H7 (cell line): ENCODE measurements around the gene EEFSEC. TPM values are rescaled to one million over a fixed set of nuclear protein-coding genes. Genes with fewer than 3 reads are reported as not detected.

Experiments used
- DNase-seq: peaks from one replicate; pipeline ENCODE4 v3.0.0; 2012
- H3K27me3 ChIP-seq: 2 replicates; pipeline ENCODE4 v1.6.0; 2011; ENCODE audit warnings: mild to moderate bottlenecking, low read length; ENCODE audit not compliant: control insufficient read depth, insufficient read depth
- H3K36me3 ChIP-seq: replicated peaks from 2 replicates; pipeline ENCODE4 v1.5.1; 2011; ENCODE audit warnings: low read length; ENCODE audit not compliant: control insufficient read depth, insufficient read depth
- H3K4me3 ChIP-seq: 2 replicates; pipeline ENCODE4 v1.5.1; 2011; ENCODE audit warnings: low read depth, mild to moderate bottlenecking, control low read depth, low read length, moderate library complexity; ENCODE audit not compliant: insufficient read depth
- total RNA-seq: library from RNA; depleted of rRNA; stranded (reverse); fragments of >200 nt; shearing (Covaris generic); gene quantifications from 2 replicates; pipeline ENCODE4 v1.2.3, GENCODE V29; 2014

The EEFSEC gene
- total RNA-seq, 1 experiment from 2014 or later, result 7.4 TPM

DNA sequence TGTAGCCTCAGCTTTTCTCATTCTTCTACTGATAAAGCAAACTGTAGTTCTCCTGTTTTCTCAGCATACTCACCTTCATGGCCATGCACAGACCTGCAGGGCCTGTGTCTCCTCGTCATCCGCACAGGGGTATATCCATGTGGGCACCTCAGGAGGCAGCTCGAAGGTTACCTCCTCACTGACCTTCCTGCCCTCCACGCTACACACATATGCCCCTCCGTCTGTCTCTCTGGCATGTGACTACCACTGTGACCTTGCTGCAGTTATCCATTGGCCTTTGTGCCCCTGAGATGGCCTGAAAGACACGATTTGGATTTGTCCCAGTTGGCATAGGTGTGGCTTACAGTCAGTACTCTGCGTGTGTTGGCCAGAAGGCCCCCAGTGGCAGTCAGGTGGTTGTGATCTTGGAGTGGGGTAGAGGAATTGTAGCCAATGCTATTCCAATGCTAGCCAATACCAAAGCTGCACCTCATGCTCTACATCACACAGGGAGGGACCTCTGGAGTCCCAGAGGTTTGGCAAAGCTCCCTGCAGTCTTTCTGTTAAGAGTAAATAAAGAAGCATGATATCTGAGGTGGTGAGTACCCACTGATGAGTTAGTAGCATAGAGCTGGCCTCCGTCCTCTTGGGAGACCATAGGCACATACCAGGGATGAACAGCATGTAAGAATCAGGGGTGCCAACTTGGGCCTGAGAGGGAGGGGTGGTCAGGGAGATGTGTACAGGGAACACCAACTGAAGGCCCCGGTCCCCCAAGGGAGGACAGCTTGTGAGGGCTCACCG lies 143.4 kb downstream of the EEFSEC start:
- Histone ChIP-seq H3K36me3 (no peaks in the 10 kb centered on the region), H3K4me3 (no peak overlapping the region), H3K27me3 (no peaks in the 10 kb centered on the region)
- DNase-seq, result peak; percentile 1

DNA sequence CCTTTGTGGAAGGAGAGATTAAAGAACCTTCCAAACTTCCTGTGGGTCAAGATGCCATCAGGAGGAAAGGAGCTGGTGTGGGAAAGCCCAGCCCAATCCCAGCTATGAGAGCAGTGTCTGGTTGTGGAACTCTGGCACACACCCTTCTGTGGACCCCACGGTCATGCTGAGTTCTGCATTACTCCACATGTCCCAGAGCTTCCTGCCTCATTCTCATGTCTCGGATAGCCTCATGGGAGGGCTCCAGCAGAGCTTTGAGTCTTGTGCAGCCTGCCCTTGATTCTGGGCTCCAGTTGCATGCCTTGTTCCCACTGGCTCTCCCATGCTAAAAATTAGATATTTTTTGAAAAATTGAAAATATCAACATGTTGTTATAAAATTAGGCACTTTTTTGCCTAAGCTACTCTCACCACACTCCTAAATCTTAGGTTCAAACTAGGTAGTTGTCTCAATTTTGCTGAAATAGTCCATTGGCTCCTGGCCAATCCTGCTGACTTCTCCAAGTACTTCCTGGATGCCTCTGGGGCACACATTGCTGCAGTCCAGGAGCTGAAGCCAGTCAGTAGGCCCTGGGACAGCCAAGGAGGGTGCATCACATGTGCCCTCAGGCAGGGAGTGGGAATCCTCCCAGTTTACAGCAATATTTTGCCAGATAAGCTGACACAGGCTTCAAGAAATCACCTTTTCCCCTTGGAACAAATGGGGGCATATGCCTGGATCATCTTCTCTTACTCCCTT lies 144.3 kb downstream of the EEFSEC start:
- Histone ChIP-seq H3K36me3 (no peaks in the 10 kb centered on the region), H3K4me3 (no peak overlapping the region), H3K27me3 (no peaks in the 10 kb centered on the region)
- DNase-seq, result peak; percentile 0

DNA sequence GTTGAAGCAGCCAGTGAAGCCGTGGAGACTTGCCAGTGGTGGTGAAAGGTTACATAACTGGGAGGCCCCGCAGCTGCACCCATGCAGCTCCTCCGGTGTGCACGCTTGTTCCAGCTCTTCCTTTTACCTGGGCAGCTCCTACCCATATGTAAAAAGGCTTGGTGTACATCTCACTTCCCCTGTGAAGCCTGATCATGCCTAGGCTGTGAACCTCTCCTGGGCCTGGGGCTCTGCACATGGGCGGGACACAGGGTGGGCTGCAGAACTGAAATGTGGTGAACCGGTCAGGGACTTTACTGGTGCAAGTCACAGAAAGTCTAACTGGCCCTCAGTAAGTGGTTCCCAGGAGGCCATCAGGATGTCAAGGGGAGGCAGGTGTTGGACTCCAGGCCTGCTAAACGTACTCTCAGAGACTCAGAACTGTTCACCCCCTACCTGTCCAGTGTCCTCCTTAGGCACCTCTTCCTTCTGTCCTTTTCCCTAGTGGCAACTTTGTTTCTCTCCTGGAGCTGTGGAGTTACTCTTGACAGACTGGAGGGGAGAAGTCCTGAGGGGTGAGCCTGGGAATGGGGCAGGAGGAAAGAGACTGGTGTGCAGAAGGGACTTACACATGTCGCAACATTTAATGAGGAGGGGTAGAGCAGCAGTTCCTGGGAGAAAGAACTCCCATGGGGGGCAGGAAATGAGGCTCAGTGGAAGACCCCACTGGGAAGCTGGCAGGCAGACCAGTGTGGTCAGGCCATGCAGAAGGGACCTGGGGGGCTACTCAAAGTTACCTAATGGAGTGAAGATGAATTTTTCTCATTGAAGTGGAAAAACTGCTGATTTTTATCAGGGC lies 148.1 kb downstream of the EEFSEC start:
- H3K27me3 ChIP-seq, result no peaks in the 10 kb centered on the region
- DNase-seq, result peak; percentile 3
- H3K36me3 ChIP-seq, result no peaks in the 10 kb centered on the region
- no peak overlapping the region for H3K4me3 ChIP-seq

DNA sequence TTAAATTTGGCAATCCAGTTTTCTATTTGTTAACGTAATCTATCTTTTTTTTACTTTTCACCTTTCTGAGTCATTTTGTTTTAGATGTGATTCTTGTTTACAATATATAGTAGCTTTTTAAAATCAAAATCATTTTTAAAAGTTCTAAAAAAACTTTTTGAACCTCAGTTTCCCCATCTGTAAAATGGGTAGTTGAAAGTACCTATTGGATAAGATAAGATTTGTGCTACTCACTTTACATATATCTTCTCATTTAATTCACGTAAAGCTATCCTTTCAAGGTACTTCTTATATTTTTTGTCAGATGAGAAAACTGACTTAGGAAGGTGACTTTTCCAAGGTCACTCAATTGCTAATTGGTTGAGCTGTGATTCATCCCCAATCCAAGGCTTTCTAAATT lies 153.2 kb downstream of the EEFSEC start:
- H3K4me3 ChIP-seq, result no peak overlapping the region
- no peaks in the 10 kb centered on the region for H3K27me3 ChIP-seq
- no peaks in the 10 kb centered on the region; the same call in 1 of the 2 replicates for H3K36me3 ChIP-seq
- DNase-seq, result no peak

DNA sequence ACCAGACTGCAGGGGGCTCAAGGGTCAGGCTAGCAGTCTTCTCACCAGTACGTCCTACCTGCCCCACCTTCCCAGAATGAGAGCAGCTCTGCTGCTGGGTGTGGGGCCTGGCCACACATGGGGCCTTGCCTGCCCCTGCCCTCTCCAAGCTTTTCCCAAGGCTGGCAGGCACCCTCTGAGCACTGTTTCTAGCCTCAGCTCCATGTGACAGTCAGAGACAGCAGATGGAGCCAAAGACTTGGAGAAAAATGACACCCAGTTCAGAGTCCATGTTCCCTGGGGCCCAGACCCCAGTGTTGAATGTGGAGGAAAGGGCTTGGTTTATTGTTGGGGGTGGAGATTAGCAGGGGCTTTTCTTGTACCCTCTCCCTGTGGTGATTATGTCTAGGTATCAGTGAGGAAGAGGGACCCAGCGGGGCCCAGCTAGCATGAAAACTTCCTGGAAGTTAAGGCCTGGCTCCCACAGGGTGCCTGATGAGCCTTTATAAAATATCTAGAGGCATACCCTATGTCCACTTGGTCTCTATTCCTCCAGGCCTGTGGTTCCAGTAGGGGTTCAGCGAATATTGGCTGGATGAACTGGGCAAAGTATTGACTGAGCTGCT lies 153.8 kb downstream of the EEFSEC start:
- Histone ChIP-seq H3K4me3 (no peak overlapping the region), H3K27me3 (no peaks in the 10 kb centered on the region), H3K36me3 (no peaks in the 10 kb centered on the region; the same call in 1 of the 2 replicates)
- no peak for DNase-seq

DNA sequence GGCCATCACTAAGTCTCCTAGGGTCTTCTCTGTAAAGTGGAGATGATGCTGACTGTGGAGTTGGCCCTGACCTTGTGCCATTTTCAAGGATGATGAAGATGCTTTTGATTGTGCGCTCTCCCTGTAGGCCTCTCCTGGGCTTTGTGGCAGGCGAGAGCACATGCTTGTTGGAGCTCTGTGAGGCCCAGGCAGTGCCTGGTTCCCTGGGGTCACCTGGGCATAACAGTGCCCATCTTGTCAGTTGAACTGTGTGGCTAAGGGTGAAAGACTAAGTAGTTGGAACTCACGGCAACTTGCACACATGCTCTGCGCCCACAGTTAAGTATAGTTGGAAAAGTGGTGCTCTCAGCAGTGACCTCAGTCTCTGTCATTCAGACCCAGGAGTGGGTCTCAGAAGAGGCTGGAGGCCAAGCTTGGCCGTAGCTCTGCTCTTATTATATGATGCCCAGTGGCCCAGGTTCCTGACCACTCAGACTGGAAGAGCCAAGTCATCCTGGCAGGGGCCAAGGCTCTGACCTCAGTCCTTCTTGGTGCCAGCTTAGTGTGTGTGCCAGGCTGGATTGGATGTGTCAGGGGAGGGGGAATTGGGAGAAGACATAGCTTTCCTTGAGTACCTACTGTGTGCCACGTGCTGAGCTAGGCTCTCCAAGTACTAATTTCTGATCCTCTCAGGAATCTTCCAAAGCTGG lies 154.6 kb downstream of the EEFSEC start:
- Histone ChIP-seq H3K27me3 (no peaks in the 10 kb centered on the region), H3K36me3 (no peaks in the 10 kb centered on the region; the same call in 1 of the 2 replicates), H3K4me3 (no peak overlapping the region)
- no peak for DNase-seq

DNA sequence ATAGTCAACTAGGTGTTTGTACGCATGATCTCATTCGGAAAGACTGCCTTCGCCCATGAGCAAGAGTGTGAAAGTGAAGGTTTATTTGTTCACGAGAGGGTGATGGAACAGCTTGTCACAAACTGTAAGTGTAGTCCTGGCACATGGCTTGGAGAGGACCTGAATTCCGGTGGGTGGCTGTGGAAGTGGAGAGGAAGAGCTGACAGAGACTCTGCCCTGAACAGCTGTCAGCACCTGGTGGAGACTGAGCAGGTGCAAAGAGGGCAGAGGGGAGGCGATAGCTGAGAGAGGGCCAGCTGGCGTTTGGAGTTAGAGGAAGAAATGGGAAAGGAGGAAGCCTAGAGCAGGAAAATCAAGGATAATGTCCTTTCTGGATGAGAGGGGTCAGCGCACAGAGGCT lies 155.7 kb downstream of the EEFSEC start:
- Histone ChIP-seq H3K36me3 (no peaks in the 10 kb centered on the region; the same call in 1 of the 2 replicates), H3K27me3 (no peaks in the 10 kb centered on the region), H3K4me3 (no peak overlapping the region)
- DNase-seq, result no peak

DNA sequence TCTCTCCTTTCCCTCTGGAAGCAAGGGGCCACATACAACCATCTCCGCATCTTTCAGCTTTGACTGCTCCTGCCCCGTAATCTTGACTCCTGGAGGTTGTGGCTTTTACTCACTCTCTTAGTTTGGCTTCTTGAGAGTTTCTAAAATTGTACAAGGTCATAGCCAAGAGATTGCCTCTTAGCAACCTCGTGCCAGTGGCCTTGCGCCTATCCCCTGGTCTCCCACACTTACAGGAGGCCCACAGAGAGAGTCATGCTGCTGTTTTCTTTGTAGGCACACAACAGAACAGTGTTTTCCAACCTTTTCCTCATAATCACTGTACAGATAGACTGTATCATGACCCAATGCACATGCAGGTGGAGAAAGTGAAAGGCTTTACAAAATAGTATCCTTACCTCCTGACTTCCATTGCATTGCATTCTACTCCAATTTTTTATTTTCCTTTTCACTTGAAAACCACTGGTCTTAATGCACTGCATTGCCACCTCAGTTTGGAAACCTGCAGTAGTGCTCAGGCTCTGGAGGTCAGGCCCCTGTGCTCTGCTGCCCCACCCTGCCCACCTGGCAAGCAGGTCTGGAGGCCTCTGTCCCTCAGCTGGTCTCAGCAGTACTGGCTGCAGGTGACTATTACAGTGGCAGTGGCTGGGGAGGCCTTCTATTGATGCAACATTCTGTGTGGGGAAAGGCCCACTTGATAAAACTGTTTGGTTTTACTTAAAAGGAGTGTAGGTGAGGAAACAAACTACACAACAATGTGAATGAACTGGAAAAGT lies 157.2 kb downstream of the EEFSEC start:
- Histone ChIP-seq H3K27me3 (no peaks in the 10 kb centered on the region), H3K36me3 (no peaks in the 10 kb centered on the region; the same call in 1 of the 2 replicates), H3K4me3 (no peak overlapping the region)
- DNase-seq, result no peak

DNA sequence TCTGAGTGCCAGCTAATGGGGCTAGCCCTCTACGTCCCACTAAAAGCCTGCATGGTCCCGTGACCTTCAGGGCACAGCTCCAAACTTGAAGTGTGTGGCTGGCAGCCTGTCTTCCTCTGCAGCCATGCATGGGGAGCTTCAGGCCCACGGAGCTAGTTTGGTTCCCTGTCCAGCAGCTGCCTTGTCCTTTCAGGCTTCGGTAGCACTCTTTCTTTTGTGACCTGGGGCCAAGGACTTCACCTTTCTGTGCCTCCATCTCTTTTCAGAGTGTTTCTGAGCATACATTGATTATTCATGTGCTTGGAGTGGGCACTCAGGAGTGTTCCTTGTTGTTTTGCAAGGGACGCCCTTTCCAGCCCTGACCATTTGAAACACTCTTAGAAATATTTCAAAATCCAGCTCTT lies 158.2 kb downstream of the EEFSEC start:
- no peak overlapping the region for H3K4me3 ChIP-seq
- no peaks in the 10 kb centered on the region for H3K27me3 ChIP-seq
- no peak for DNase-seq
- no peaks in the 10 kb centered on the region; the same call in 1 of the 2 replicates for H3K36me3 ChIP-seq

DNA sequence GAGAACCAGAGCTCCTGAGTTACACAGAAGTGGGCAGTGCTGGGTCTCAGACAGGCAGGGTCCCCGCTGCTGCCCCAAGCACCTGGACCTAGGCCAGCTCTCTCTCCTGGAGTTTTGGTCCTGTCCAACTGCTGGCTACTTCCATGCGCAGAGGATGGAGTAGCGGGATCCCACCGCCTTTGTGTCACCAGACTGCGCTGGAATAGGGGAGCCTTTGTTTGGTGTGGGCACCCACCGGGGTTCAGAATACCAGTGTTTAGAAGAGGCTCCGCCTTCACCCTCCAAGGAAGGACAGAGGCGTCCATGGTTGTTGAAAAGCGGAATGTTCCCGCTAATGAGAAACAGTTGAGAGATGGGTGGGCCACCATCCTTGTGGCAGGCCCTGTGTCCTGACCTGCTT lies 159.0 kb downstream of the EEFSEC start:
- H3K27me3 ChIP-seq, result no peaks in the 10 kb centered on the region
- DNase-seq, result no peak
- no peak overlapping the region for H3K4me3 ChIP-seq
- H3K36me3 ChIP-seq, result no peaks in the 10 kb centered on the region; the same call in 1 of the 2 replicates

DNA sequence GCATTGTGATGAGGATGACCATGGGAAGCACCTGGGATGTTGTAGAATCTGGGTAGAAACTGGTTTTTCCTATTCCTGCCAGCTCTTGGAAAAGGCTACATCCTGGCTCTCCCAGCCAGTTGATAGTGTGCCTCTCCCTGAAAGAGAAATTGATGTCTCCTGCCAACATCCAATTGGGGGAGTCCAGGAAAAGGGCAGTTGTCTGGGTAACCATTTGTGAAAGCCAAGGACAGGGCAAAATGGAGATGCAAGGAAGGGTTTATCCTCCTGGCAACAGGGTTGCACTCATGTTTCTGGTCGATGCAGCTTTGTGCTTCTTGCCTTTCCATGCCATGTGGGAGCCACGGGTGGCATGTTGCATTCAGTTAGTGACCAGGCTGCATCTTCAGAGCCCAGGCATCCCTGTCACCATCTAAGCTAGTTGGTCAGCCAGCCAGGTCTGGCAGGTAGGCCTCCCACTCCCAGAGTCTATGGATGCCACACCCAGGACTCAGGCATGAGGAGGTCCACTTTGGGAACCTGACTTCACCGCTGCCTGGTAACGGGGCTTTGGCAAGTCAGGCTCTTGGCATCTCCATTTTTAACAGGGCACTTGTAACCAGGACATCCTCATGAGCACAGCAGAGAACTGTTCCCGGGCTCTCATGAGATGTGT lies 159.9 kb downstream of the EEFSEC start:
- no peaks in the 10 kb centered on the region; the same call in 1 of the 2 replicates for H3K36me3 ChIP-seq
- H3K27me3 ChIP-seq, result no peaks in the 10 kb centered on the region
- H3K4me3 ChIP-seq, result no peak overlapping the region
- DNase-seq, result no peak

DNA sequence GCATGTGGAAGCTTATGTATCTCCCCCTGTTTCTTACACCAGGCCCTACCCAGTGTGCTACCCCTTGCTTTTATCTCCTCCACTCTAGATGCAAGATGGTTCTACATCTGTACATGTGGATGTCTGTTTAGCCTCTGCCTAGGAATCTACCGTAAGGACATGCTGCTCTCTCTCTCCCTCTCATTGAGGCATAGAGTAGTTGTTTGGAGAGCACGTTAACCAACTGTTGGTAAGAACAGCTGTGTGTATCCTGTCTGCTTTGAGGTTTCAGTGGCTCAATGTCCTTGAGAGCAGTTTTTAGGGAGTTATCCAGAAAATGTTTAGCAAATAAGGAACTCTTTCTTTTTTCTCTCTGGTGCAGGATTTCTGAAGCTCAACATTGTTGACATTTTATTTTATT lies 160.7 kb downstream of the EEFSEC start:
- H3K27me3 ChIP-seq, result no peaks in the 10 kb centered on the region
- no peak overlapping the region for H3K4me3 ChIP-seq
- no peaks in the 10 kb centered on the region; the same call in 1 of the 2 replicates for H3K36me3 ChIP-seq
- DNase-seq, result no peak

DNA sequence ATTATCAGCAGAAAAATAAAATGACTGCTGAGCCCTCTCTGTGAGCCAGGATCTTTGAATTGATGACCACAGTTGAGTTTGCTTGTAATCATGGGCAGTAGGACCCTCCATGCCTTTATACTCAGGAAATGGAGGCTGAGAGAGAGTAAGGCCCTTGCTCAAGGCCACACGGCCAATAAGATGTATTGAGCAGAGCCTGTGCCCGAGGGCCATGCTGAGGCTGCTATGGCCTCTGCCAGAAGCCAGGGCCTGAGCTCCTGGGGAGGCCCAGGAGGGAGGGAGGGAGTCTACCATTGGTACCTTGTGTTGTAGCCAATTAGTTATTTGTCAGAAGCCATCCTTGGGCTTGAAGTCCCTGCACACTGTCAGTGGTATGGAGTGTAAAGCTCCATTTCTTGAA lies 162.0 kb downstream of the EEFSEC start:
- no peaks in the 10 kb centered on the region for H3K27me3 ChIP-seq
- H3K36me3 ChIP-seq, result no peaks in the 10 kb centered on the region
- DNase-seq, result no peak
- no peak overlapping the region for H3K4me3 ChIP-seq
